C4-2B (cell line): ENCODE data around the gene SLC29A1.
"Not testable (repeated sequence)": the region's sequence is repeated elsewhere in the genome, so short reads cannot be mapped to it uniquely, and the experiment has no call there.

ENCODE experiments used
- CTCF ChIP-seq: fragments of 450-650 bp; conservative IDR thresholded peaks from 2 replicates; pipeline ENCODE4 v1.5.1; 2017; ENCODE audit warnings: mild to moderate bottlenecking
- ZFX ChIP-seq: fragments of 450-650 bp; IDR thresholded peaks from 2 replicates; pipeline ENCODE4 v1.6.1; 2017

- TF ChIP-seq CTCF, ZFX: not testable (repeated sequence)
These were observed 41.6 kb upstream of the SLC29A1 start for GRCh38 chr6:44181784-44182183.
